GDM1 (cell line): Measurements from ENCODE around the gene CLPTM1L.
"Not testable (repeated sequence)": the region's sequence is repeated elsewhere in the genome, so short reads cannot be mapped to it uniquely, and the experiment has no call there.

ENCODE experiments used
- DNase-seq: peaks from one replicate; lab custom pipeline; 2025; lab: John Stamatoyannopoulos, UW

Gene CLPTM1L

GRCh38 chr5:1380910-1381309 is 36.0 kb upstream of the CLPTM1L start:
- no peak for DNase-seq

GRCh38 chr5:1380011-1380817 is 35.3 kb upstream of the CLPTM1L start:
- no peak for DNase-seq

DNA sequence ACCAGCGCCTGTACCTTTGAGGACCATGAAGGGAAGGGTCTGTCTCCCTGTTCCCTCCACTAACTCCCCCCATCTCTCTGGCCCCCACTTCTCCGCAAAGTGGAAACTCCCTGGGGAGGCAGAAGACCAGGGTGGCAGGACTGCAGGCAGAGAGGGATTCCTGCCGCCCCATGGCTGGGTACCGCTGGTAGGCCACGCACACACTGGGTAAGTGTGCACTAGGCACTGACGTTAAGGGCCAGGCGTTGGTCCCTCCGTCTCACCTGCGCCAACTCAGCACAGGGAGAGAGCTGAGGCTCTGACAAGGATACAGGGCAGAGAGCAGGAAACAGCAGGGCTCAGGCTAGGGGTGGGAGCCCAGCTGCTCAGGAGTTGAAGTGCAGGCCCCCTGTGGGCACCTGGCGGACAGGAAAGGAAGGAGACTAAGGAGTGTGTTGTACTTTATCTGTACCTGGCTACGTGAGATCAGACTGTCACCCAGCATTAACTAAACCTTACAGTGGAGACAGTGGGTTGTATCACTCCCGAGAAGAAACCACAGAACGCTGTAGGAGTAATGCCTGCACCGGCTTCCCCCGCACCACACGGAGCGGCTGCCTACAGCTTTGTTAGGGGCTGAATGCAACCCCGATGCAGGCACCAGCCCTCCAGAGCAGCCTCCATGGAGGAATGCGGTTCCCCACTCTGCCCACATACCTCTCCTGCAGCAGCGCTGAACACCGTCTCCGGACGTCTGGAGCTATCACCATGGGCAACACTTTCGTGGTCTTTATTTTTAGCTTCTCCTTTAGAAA is 34.2 kb upstream of the CLPTM1L start:
- no peak for DNase-seq

DNA sequence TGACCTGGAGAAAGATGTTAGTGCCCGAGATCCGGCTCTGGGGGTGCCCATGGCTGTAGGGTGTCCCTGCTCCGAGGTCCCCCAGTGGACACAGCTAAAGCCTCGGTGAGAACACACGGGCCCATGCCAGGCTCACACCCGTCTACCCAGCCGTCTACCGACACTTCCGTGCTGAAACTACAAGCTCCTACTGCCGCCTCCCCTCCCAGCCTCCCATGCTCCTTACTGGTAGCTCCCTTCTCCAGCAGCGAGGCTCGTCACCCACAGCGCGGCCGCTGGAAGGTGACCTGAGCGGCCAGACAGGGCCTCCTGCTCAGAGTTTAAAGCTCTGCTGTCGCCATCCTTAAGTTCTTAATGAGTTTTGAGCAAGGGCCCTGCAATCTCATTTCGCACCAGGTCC is 33.2 kb upstream of the CLPTM1L start:
- DNase-seq: no peak

GRCh38 chr5:1376981-1377380 is 32.1 kb upstream of the CLPTM1L start:
- no peak for DNase-seq

GRCh38 chr5:1375871-1376810 is 31.2 kb upstream of the CLPTM1L start:
- no peak for DNase-seq

- no peak for DNase-seq
Observed at GRCh38 chr5:1374679-1375055, 29.8 kb upstream of the CLPTM1L start.

DNA sequence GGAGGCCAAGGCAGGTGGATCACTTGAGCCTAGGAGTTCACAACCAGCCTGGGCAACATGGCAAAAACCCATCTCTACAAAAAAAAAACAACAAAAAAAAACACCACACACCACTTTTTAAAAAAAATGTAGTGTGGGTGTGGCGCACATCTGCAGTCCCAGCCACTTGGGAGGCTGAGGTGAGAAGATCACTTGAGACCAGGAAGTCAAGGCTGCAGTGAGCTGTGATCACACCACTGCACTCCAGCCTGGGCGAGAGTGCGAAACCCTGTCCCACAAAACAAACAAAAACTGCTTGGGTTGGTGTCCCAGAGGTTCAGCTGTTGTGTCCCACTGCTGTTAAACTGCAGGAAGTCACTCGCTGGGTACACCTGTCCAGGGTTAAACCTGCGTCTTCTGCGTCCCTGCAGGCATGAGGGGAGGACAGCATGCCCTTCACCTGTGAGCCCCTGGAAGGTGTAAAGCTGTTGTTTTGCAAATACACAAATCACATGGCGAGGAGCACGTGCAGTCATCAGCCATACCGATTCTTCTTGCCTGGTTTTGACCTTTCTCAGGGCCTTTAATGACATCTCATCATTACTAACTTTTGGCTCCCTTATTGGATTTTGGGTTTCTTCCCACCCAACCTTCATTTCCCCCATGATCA is 29.3 kb upstream of the CLPTM1L start:
- DNase-seq: no peak

- not testable (repeated sequence) for DNase-seq
Observed at GRCh38 chr5:1371972-1372342, 27.1 kb upstream of the CLPTM1L start.

DNA sequence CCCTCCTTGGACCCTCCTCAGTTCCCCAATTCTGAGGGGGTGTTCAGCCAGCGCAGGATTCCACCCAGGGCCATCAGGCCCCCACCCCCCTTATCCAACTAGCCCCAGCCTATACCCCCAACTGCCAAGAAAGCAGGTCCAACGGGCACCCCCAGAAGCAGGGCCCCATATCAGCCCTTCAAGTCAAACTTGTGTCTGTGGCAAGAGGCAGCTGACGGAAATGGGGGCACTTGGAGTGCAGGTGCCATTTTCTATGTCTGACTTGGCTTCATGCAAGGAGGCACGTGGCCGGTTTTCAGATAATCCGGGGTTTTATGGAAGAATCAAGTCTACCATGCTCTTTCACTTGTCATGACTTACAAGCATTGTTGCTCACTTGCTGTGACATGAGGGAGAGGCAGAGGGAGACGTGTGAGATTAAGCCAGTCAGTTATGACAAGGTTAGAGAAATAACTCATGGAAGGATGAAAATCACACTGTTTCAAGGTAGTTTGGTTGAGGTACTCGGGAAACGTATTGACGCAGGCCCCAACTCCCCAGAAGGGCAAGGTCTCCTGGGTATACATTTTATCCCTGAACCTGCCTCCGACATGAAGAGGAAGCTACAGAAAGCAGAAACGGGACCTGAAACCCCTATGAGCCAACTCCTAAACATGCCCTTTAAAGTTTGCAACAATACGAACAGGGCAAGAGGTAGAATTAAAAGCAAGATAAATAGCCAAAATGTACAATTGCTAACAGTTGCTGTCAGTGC is 26.5 kb upstream of the CLPTM1L start:
- DNase-seq: no peak

- DNase-seq: no peak
Observed at GRCh38 chr5:1370006-1370405, 25.1 kb upstream of the CLPTM1L start.

GRCh38 chr5:1368756-1369155 is 23.9 kb upstream of the CLPTM1L start:
- DNase-seq: no peak

GRCh38 chr5:1368236-1368635 is 23.3 kb upstream of the CLPTM1L start:
- no peak for DNase-seq

- DNase-seq: no peak
Observed at GRCh38 chr5:1367149-1367548, 22.2 kb upstream of the CLPTM1L start.

DNA sequence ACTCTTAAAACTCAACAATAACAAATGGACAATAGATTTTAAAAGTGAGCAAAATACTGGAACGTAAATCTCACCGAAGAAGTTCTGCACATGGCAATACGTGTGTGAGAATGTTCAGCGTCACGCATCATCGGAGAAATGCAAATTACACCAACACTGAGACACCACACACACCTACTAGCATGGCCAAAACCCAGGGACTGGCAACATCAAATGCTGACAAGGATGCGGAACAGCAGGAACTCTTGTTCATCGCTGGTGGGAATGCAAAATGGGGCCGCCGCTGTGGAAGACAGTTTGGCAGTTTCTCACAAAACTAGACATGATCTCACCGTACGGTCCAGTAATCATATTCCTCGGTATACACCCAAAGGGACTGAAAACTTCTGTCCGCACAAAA is 21.6 kb upstream of the CLPTM1L start:
- no peak for DNase-seq

GRCh38 chr5:1364211-1364610 is 19.3 kb upstream of the CLPTM1L start:
- no peak for DNase-seq

- no peak for DNase-seq
Observed at GRCh38 chr5:1363581-1363980, 18.7 kb upstream of the CLPTM1L start.

GRCh38 chr5:1363160-1363559 is 18.3 kb upstream of the CLPTM1L start:
- no peak for DNase-seq

- no peak for DNase-seq
Observed at GRCh38 chr5:1362242-1363015, 17.5 kb upstream of the CLPTM1L start.

GRCh38 chr5:1360861-1361260 is 16.0 kb upstream of the CLPTM1L start:
- no peak for DNase-seq
